Measurements from ENCODE around the gene NECTIN3.

NECTIN3 gene

DNA sequence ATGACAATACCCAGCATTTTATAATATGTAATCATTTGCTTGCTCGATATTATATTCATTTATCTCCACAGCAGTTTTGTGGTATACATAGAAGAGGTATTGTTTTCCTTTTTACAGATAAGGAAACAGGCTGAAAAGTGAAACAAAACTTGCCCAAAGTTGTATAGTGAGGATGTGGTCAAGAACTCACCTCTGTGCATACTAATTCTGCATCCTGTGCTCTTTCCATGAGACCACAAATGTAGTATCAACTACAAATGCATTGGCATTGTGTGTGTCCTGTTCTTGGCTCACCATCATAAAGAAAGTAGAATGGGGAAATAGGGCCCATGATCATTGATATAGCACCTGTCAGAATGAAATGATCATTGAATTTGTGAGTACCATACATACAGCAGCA is 167.3 kb downstream of the NECTIN3 start:
- TF ChIP-seq, protein P1, sequence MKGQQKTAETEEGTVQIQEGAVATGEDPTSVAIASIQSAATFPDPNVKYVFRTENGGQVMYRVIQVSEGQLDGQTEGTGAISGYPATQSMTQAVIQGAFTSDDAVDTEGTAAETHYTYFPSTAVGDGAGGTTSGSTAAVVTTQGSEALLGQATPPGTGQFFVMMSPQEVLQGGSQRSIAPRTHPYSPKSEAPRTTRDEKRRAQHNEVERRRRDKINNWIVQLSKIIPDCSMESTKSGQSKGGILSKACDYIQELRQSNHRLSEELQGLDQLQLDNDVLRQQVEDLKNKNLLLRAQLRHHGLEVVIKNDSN (IDR thresholded peaks at IDR 0.05): no peak
- no peak for TF ChIP-seq TEAD4 (IDR thresholded peaks at IDR 0.05)
- no peak for TF ChIP-seq NFIC (IDR thresholded peaks at IDR 0.05)
- no peak for TF ChIP-seq CREB1 (IDR thresholded peaks at IDR 0.05; ENCODE audit: low read depth)
- TF ChIP-seq YY1 (IDR thresholded peaks at IDR 0.05; ENCODE audit: low read depth): no peak
- TF ChIP-seq EP300 (IDR thresholded peaks at IDR 0.05; ENCODE audit: borderline replicate concordance): no peak

DNA sequence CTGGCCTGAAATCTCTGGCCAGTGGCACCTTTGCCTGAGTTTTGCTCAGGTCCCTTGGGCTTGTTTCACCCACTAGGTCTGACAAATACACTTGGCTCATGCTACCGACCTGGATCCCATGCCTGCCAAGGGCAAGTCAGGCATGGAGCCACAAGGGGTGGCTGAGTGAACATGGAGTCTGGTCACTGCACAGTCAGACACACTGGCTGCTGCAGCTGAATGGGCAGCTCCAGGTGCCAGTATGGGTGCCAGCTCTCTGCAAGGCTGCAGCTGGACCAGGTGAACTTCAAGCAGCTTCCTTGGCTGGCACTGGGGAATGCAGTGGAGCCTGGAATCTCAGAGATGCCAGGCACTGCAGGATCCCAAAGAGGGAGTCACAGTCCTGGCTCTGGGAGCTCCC is 170.3 kb downstream of the NECTIN3 start:
- TF ChIP-seq NFIC (IDR thresholded peaks at IDR 0.05): no peak
- TF ChIP-seq ZBTB7A (IDR thresholded peaks at IDR 0.05; ENCODE audit: low read depth): no peak
- TF ChIP-seq RAD21 (IDR thresholded peaks at IDR 0.05; ENCODE audit: low read depth): no peak
- no peak for TF ChIP-seq EP300 (IDR thresholded peaks at IDR 0.05; ENCODE audit: borderline replicate concordance)
- no peak for TF ChIP-seq YY1 (IDR thresholded peaks at IDR 0.05; ENCODE audit: low read depth)
- TF ChIP-seq CREB1 (IDR thresholded peaks at IDR 0.05; ENCODE audit: low read depth): no peak
- TF ChIP-seq, protein P2, sequence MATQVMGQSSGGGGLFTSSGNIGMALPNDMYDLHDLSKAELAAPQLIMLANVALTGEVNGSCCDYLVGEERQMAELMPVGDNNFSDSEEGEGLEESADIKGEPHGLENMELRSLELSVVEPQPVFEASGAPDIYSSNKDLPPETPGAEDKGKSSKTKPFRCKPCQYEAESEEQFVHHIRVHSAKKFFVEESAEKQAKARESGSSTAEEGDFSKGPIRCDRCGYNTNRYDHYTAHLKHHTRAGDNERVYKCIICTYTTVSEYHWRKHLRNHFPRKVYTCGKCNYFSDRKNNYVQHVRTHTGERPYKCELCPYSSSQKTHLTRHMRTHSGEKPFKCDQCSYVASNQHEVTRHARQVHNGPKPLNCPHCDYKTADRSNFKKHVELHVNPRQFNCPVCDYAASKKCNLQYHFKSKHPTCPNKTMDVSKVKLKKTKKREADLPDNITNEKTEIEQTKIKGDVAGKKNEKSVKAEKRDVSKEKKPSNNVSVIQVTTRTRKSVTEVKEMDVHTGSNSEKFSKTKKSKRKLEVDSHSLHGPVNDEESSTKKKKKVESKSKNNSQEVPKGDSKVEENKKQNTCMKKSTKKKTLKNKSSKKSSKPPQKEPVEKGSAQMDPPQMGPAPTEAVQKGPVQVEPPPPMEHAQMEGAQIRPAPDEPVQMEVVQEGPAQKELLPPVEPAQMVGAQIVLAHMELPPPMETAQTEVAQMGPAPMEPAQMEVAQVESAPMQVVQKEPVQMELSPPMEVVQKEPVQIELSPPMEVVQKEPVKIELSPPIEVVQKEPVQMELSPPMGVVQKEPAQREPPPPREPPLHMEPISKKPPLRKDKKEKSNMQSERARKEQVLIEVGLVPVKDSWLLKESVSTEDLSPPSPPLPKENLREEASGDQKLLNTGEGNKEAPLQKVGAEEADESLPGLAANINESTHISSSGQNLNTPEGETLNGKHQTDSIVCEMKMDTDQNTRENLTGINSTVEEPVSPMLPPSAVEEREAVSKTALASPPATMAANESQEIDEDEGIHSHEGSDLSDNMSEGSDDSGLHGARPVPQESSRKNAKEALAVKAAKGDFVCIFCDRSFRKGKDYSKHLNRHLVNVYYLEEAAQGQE (IDR thresholded peaks at IDR 0.05; ENCODE audit: low read depth): no peak

Data from Ishikawa (cell line).